ENCODE data around the gene S100A3.
"Not testable (repeated sequence)": the region's sequence is repeated elsewhere in the genome, so short reads cannot be mapped to it uniquely, and the experiment has no call there.

Gene S100A3

DNA sequence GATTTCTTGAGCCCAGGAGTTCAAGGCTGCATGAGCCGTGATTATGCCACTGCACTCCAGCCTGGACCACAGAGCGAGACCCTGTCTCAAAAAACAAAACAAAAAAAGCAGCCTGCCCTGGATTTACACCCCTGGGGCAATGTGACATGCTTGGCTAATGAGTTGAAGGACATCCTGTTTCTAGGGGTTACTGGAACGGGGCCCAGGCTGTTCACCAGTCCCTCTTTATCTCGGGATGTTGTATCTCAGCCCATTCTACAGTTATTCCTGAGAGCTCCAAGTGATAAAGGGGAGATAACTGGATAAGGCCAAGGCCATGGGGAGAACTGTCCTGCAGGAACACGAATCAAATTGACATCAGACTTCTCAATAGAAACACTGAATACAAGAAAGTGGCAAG is 38.3 kb upstream of the S100A3 start:
- Mint-ChIP-seq H3K27me3 (ENCODE audit: low read depth, poor library complexity) (peaks cover 9% of the 10 kb centered on the region), H3K27ac (no peak overlapping the region), H3K36me3 (ENCODE audit: low read depth) (no peaks in the 10 kb centered on the region), H3K9me3 (no peaks in the 10 kb centered on the region), H3K4me3 (no peak overlapping the region), H3K4me1 (peaks cover 42% of the 10 kb centered on the region)
- DNase-seq = no peak
- TF ChIP-seq, protein P1, sequence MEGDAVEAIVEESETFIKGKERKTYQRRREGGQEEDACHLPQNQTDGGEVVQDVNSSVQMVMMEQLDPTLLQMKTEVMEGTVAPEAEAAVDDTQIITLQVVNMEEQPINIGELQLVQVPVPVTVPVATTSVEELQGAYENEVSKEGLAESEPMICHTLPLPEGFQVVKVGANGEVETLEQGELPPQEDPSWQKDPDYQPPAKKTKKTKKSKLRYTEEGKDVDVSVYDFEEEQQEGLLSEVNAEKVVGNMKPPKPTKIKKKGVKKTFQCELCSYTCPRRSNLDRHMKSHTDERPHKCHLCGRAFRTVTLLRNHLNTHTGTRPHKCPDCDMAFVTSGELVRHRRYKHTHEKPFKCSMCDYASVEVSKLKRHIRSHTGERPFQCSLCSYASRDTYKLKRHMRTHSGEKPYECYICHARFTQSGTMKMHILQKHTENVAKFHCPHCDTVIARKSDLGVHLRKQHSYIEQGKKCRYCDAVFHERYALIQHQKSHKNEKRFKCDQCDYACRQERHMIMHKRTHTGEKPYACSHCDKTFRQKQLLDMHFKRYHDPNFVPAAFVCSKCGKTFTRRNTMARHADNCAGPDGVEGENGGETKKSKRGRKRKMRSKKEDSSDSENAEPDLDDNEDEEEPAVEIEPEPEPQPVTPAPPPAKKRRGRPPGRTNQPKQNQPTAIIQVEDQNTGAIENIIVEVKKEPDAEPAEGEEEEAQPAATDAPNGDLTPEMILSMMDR (IDR thresholded peaks at IDR 0.05) = no peak

DNA sequence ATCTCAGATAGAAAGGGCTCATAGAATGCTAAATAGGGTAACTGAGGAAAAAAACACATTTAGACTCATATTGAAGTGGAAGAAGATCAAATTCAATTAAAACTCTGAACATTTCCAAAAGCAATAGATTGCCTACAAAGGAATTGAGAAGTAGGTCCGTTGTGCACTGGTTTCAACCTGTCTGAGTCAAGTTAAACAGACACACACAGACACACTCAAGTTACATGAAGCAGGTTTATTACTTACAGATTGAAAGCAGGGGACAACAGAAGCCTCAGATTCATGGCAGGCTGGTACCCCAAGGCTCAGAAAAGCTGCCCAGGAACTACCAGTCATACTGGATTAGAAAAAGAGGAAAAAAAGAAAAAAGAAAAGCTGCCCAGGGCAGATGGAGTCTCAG is 37.3 kb upstream of the S100A3 start:
- Mint-ChIP-seq H3K9me3 (no peaks in the 10 kb centered on the region), H3K36me3 (ENCODE audit: low read depth) (no peaks in the 10 kb centered on the region), H3K27ac (peak overlapping the region; percentile 94), H3K4me3 (no peak overlapping the region), H3K4me1 (peaks cover 42% of the 10 kb centered on the region), H3K27me3 (ENCODE audit: low read depth, poor library complexity) (peaks cover 9% of the 10 kb centered on the region)
- TF ChIP-seq, protein P1 (IDR thresholded peaks at IDR 0.05) = no peak
- no peak for DNase-seq

DNA sequence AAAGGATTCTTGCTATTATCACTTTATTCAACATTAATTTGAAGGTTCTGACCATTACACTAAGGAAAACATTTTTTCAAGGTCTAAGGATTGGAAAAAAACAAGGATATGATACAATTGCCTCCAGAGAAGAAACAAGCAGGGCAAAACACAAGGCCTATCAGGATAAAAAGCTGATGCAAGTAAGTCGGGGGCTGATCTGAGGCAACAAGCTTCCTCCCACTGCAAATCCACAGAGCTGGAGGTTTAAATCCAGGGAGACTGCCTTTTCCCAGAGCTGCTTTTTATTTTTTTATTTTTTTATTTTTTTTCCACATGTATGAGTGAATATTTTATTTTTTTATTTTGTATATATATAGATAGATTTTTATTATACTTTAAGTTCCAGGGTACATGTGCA is 35.9 kb upstream of the S100A3 start:
- TF ChIP-seq, protein P1 (IDR thresholded peaks at IDR 0.05) = no peak
- H3K4me1 Mint-ChIP-seq = peaks cover 42% of the 10 kb centered on the region
- H3K27ac Mint-ChIP-seq = no peak overlapping the region
- H3K4me3 Mint-ChIP-seq = no peak overlapping the region
- H3K36me3 Mint-ChIP-seq (ENCODE audit: low read depth) = no peaks in the 10 kb centered on the region
- peaks cover 9% of the 10 kb centered on the region for H3K27me3 Mint-ChIP-seq (ENCODE audit: low read depth, poor library complexity)
- no peaks in the 10 kb centered on the region for H3K9me3 Mint-ChIP-seq
- DNase-seq = no peak

DNA sequence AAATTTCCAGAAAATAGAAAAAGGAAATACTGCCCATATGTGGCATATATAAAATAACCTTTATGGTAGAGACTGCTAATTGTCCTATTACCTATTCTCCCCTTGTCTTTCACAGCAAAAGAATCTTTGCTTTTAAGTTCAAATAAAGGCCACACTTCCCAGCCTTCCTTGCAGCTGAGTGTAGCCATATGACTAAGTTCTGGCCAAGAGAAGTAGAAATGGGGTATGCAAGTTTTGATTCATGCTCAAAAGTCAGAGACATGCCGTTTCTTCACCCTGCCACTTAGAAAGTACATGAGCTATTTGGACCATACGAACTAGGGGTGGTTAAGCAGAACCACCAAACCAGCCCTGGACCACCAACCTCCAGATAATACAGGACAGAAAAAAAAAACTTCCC is 34.9 kb upstream of the S100A3 start:
- H3K27me3 Mint-ChIP-seq (ENCODE audit: low read depth, poor library complexity) = peaks cover 3% of the 10 kb centered on the region
- TF ChIP-seq, protein P1 (IDR thresholded peaks at IDR 0.05) = no peak
- H3K4me1 Mint-ChIP-seq = peaks cover 42% of the 10 kb centered on the region
- H3K27ac Mint-ChIP-seq = no peak overlapping the region
- H3K36me3 Mint-ChIP-seq (ENCODE audit: low read depth) = no peaks in the 10 kb centered on the region
- DNase-seq = no peak
- no peak overlapping the region for H3K4me3 Mint-ChIP-seq
- no peaks in the 10 kb centered on the region for H3K9me3 Mint-ChIP-seq

DNA sequence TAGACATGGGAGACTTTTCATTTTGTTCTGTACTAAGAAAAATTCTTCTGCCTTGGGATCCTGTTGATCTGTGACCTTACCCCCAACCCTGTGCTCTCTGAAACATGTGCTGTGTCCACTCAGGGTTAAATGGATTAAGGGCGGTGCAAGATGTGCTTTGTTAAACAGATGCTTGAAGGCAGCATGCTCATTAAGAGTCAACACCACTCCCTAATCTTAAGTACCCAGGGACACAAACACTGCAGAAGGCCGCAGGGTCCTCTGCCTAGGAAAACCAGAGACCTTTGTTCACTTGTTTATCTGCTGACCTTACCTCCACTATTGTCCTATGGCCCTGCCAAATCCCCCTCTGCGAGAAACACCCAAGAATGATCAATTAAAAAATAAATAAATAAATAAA is 34.5 kb upstream of the S100A3 start:
- not testable (repeated sequence) for H3K4me3 Mint-ChIP-seq; DNase-seq; H3K9me3 Mint-ChIP-seq; H3K27ac Mint-ChIP-seq; H3K36me3 Mint-ChIP-seq (ENCODE audit: low read depth); H3K27me3 Mint-ChIP-seq (ENCODE audit: low read depth, poor library complexity)
- H3K4me1 Mint-ChIP-seq = peaks cover 41% of the 10 kb centered on the region

DNA sequence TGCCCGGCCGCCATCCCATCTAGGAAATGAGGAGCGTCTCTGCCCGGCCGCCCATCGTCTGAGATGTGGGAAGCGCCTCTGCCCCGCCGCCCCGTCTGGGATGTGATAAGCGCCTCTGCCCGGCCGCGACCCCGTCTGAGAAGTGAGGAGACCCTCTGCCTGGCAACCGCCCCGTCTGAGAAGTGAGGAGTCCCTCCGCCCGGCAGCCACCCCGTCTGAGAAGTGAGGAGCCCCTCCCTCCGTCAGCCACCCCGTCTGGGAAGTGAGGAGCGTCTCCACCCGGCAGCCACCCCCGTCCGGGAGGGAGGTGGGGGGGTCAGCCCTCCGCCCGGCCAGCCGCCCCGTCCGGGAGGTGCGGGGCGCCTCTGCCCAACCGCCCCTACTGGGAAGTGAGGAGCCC is 33.8 kb upstream of the S100A3 start:
- not testable (repeated sequence) for H3K27ac Mint-ChIP-seq; H3K27me3 Mint-ChIP-seq (ENCODE audit: low read depth, poor library complexity); H3K4me3 Mint-ChIP-seq; H3K9me3 Mint-ChIP-seq; DNase-seq; H3K36me3 Mint-ChIP-seq (ENCODE audit: low read depth)
- peaks cover 44% of the 10 kb centered on the region for H3K4me1 Mint-ChIP-seq

DNA sequence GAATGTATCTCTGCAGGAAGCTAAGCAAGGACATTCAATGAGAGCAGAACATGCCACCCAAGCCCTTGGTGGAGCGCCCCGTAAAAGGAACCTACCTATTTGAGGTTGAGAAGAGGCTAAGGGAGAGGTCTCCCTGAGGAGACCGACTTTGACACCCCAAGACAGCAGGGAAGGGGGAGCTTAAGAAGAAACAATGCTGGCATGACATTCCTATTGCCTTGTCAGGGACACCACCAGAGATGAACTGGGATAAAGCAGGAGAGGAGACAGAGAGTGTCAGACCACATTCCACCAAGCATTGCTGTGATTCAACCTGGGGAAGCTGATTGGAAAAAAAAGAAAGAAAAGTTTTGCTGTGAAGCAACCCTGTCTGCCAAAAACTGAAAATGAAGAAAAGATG is 29.9 kb upstream of the S100A3 start:
- Mint-ChIP-seq H3K27me3 (ENCODE audit: low read depth, poor library complexity) (no peaks in the 10 kb centered on the region), H3K27ac (no peak overlapping the region), H3K4me3 (no peak overlapping the region), H3K4me1 (peaks cover 15% of the 10 kb centered on the region), H3K9me3 (peaks cover 19% of the 10 kb centered on the region), H3K36me3 (ENCODE audit: low read depth) (no peaks in the 10 kb centered on the region)
- no peak for DNase-seq
- TF ChIP-seq, protein P1 (IDR thresholded peaks at IDR 0.05) = no peak

Measured in nephron progenitor cell (in vitro differentiated cells).